ENCODE results near the gene HIVEP3.

HIVEP3 gene

DNA sequence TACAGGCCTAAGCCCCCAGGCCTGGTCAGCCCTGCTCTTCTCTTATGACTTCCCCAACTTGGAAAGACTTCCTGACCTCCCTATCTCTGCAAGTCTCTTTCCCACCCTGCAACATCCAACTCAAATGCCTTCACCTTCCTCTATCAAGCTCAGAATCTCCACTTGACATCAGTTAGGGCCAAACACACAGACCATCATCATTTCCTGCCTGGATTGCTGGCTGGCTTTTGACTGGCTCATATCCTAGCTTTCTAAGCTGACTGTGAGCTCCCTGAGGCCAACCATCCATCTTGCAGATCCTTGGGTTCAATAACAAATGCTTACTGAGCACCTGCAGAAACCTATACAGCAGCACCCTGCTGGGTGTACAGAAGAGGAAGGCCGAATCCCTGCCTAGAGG is 296.9 kb downstream of the HIVEP3 start:
- DNase-seq = no peak

GRCh38 chr1:41621256-41621655 is 297.5 kb downstream of the HIVEP3 start:
- no peak for DNase-seq

- DNase-seq = no peak
Observed at GRCh38 chr1:41620365-41621169, 298.2 kb downstream of the HIVEP3 start.

DNA sequence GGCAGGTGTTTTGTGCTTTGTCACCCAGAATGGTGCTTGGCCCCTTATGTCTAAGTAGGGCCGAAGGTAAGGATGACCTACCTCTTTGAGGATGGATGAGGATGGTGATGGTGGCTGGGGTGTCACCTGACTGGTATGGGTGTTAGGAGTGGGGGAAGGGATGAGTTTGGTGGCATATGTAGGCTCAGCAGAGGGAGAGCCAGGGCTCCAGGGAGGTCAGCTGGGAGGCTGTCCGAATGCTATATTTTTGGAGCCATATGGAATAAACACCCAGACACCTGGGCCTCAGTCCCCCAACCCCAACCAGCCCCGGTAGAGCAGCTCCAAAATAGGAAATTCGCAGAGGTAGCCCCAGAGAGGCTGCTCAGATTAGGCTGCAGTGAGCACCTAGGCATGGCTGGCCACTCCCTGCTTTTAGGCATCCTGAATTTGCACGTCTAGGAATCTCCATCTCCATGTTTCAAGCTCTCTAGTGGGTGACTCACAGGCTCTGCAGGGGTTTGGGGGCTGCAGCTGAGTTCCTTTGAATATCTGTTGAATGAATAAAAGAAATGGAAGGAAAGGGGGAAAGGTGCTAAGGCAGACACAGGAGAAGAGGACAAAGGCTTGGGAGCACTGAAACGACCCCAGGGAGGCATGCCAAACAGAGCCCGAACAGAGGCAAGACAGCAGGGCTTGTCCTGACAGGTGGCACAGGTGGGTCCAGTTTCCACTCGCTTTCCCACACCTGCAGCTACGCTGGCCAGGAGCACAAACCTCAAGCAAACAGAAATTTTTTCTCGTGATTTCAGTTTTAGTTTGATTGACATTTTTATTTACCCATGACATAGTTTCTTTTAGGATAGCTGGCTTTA is 299.0 kb downstream of the HIVEP3 start:
- no peak for DNase-seq

DNA sequence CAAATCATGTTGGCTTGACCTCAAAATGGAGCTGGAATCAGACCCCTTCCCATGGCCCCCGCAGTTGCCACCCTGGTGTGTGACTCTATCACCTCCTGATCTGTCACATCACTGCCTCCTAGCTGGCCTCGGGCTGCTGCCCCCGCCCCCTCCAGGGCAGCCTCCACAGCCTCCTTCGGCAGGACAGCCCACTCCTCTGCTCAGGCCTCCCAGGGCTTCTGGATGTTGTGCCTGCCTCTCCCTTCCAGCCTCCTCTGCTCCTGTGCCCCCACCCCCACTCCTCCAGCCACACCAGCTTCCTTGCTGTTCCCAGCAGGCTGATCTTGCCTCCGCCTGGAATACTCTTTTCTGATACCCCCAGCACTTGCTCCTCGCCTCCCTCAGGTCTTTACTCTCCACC is 299.9 kb downstream of the HIVEP3 start:
- DNase-seq = no peak

DNA sequence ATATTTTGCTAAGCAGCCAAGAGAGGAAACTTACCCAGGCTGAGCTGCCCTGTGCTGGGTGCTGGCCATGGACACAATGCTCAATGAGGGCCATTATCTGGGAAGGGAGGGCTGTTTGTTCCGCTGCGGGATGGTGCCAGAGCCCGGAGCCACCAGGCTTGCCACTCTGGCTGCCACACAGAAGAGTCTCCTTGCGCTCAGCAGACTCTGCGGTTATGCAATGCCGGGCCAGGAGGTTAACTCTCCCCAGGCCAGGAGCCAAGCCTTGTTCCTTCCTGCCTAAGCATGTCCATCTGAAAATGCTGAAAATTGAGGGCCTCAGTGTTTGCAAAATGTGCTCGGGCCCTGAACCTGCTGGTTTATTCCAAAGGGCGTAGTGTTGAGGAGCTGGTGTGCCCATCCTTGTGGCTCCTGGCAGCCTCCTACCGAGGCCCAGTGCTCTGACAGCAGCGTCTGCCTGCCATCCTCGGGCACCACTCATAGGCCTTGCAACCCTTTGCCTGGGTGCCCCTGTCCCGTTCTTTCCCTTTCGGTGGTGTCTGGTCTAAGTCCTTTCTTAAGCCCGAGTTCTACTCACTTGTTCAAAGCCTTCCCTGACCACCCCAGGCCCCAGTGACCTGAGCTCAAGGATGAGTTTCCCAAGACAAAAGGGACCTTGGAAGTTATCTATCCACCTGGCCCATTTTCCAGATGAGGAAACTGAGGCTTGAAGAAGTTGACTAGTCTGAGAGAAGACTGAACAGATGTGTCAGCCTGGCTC is 300.5 kb downstream of the HIVEP3 start:
- no peak for DNase-seq

- no peak for DNase-seq
Observed at GRCh38 chr1:41617336-41617735, 301.4 kb downstream of the HIVEP3 start.

DNA sequence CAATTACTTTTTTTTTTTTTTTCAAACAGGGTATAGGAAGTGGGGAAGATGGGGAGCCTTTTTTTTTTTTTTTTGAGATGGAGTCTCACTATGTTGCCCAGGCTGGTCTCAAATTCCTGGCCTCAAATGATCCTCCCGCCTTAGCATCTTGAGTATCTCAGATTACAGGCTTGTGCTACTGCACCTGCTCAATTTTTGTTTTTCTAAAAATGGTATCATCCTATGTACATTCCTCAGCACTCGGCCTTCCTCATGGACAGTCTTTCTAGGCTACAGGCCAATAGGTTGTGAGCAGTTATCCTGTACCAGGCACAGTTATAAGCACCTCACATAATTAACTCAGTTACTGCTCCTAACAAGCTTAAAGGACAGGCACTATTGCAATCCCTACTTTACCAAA is 302.2 kb downstream of the HIVEP3 start:
- no peak for DNase-seq

- no peak for DNase-seq
Observed at GRCh38 chr1:41615981-41616380, 302.7 kb downstream of the HIVEP3 start.

DNA sequence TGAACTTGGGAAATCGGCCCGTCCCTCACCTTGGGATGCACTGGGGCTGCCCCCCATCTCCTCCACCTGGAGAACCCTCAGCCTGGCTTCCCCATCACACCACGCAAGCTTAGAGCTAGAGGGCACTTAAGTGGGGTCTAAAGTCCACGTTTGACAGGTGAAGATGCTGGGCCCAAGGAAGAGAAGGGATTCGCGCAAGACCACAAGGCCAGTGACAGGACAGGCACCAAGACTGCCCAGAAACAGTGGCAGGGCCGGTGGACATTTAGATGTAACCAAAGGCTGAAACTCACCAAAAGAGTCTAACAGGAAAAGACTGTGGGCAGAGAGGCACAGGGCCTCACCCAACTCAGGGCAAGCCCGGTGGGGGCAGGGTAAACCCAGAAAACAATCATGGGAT is 303.4 kb downstream of the HIVEP3 start:
- DNase-seq = no peak

DNA sequence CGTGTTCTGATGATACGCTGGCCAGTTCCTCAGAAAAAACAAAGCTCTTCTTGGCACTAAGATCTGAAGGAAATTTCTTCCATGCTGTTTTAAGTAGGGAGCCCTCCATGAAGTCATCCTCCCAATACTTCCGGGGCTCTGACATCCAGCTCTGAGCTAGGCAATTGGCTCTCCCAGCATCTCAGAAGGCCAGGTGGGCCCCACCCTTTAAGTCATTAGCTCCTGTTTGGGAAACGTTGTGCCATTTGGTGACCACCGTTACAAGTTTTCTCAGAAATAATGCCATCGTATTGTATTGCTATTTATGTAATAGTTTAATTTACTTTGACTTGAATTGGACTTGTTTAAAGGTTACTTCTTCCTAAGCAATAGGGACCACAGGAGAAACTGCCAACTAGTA is 303.9 kb downstream of the HIVEP3 start:
- no peak for DNase-seq

GRCh38 chr1:41613689-41614574 is 304.8 kb downstream of the HIVEP3 start:
- no peak for DNase-seq

- no peak for DNase-seq
Observed at GRCh38 chr1:41612953-41613352, 305.8 kb downstream of the HIVEP3 start.

DNA sequence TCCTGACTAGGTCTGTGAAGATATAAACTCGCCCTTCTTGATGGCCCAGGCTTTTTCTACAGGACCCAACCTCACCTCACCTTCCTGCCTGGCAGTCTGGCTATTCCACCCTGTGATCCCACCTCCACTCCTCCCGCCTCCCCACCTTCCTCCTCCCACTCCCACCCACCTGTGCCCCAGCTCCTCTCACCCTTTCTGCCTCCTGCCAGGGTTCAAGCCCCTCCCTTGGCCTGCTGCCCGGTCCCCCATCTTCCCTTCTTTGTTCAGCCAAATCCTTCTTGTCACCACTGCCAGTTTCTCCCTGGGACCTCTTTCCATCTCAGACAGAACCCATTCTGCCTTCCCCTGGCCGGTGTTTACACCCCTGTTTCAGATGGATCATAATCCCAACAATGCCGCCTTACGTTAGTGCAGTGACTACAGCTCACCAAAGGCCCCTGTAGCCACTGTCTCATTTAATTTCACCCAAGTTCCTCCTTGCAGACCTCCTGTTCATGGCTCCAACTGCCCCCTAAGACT is 306.7 kb downstream of the HIVEP3 start:
- no peak for DNase-seq

GRCh38 chr1:41611068-41611931 is 307.4 kb downstream of the HIVEP3 start:
- no peak for DNase-seq

DNA sequence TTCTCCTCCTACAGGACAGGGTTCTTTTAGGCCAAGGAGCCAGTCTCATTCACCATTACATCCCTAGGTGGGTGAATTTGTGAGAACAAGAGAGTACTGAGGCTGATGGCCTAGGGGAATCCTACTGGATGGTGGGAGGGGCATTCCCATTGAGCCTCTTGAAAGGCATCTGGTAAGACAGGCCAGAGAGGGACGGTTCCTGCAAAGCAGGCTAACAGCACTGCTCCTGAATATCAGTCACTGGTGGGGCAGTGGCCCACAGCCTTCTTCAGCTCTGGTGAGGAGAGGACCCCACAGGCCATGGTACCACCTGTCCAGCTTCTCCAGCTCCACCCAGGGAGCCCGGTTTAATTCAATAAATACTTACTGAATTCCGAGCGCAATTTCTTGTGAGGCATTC is 308.4 kb downstream of the HIVEP3 start:
- no peak for DNase-seq

DNA sequence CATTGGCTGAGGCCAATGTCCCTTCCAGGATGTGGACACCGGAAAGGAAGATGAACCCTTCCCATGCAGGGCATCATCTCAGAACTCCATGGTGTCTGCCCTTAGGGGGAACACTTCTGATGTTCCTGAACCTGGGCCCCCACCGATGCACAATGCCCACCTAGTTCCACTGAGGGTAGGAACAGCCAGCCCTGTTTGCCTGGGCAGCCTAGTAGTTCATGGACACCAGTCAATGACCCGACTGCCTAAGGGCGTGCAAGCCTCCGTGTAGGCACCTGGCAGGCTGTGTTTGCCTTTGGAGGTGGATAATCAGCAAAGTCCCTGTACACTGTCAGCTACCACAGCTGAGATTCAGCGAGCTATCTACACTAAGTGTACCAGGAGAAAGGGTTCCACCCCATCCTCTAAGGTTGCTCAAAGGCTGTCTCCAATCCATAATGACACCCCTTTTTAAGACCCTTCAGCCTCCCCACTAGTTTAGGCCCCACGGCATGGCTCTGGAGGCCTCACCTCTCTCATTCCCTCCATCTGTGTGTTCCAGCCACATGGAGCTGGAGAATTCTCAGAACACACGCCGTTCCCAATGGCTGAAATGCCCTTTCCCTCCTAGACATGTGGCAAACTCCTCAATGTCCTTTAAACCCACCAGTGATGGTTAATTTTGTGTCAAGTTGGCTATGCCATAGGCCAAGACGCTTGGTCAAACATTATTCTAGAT is 309.4 kb downstream of the HIVEP3 start:
- no peak for DNase-seq

- DNase-seq = no peak
Observed at GRCh38 chr1:41608211-41608610, 310.5 kb downstream of the HIVEP3 start.

DNA sequence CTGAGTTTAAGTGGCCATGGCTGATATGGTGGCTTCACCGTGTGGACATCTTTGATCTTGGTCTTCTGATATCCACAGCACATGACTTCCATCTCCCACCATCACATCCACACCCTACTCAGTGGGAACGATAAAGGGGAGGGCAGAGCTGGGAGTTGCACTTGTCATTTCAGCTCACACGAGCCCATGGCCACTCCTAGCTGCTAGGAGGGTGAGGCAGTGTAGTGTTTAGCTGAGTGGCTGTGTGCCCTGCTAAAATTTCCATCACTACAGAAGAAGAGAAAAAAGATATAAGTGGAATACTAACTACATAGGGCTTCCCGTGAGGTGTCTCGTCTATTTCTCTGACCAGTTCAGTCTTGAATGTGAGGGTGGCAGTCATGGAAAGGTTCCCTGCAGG is 310.9 kb downstream of the HIVEP3 start:
- DNase-seq = no peak

- DNase-seq = no peak
Observed at GRCh38 chr1:41599912-41600311, 318.8 kb downstream of the HIVEP3 start.

All from GF-D8 (cell line).